GM19099 (cell line): Measurements from ENCODE around the gene COL8A2.
A peak's percentile ranks its signal among the peaks of the same experiment; 100 is the strongest.

Experiments
- POLR2A ChIP-seq: IDR thresholded peaks from 3 replicates; pipeline ENCODE4 v1.6.1; 2011; ENCODE audit warnings: low read depth; ENCODE audit not compliant: insufficient read length; ENCODE audit errors: extremely low read depth

COL8A2 gene

DNA sequence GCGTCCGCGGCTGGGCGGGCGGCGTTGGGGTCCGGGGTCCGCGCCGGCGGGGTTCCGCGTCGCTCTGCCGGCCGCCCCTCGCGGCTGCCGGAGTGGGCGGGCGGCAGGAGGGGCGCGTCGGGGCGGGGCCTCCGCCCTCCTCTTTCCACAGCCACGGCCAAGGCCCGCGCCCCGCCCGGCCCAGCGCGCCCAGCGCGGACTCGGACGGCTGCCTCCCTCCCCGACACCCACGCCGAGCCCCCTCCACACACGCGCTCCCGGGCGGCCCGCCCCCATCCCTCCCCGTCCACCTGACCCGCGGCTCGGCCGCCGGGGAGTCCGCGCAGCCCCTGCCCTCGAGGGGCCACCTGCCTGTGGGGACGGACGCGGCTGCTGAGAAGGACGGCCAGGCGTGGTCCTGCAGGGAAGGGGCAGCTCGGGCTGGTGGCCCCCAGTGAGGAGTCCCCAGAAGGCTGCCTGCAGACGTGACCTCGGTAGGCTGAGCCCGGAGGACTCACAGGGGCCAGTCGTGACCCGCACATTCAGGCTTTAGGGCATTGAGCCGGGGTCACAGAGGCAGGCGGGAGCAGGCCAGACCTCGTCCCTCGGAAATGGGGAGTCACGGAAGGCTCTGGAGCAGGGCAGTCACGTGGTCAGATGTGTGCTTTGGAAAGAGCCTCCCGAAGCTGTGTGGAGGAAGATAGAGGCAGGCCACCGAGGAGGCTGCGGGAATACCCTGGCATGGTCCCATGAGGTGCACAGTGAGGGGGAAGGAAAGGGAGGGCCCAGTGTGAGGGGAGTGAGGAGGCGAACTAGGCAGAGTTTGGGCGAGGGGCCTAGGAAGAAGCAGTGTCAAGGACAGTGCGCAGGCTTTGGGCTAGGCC lies at the start of gene COL8A2:
Gene COL8A2 (minus strand): TSS at position 94 of the 863 bp plus-strand sequence. CDS start 24,980 bp downstream, outside the sequence.
- no peak for TF ChIP-seq POLR2A

- TF ChIP-seq POLR2A: no peak
Measured at GRCh38 chr1:36174713-36175112, 49.7 kb upstream of the COL8A2 start.

- TF ChIP-seq POLR2A: no peak
Measured at GRCh38 chr1:36172983-36173382, 48.0 kb upstream of the COL8A2 start.

DNA sequence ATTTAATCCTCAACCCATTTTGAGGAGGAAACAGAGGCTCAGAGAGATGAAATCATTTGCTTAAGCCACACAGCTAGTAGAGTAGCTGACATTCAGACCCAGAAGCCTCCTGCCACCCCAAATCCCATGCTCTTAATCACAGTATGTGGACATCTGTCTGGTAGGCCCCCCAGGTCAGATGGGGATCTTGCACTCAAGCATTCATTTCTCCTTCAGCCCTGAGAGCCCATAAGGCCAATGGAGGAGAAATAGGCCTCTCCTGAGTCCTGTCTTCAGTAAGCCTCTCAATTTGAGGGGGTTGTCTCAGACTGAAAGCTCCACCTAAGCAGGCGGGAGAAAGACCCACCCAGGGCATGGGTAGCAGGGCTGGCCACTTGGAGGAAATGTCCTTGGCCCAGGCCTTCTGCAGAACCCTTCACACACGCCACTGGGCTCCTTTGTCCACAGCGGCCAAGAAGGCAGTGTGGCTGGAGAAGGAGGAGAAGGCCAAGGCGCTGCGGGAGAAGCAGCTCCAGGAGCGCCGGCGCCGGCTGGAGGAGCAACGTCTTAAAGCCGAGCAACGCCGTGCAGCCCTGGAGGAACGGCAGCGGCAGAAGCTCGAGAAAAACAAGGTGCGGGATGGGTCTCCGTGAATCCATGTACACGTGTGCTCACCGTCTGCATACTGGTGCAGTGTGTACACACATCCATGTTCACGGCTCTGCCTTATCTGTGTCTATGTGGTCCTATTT lies 47.2 kb upstream of the COL8A2 start:
- TF ChIP-seq POLR2A: no peak

DNA sequence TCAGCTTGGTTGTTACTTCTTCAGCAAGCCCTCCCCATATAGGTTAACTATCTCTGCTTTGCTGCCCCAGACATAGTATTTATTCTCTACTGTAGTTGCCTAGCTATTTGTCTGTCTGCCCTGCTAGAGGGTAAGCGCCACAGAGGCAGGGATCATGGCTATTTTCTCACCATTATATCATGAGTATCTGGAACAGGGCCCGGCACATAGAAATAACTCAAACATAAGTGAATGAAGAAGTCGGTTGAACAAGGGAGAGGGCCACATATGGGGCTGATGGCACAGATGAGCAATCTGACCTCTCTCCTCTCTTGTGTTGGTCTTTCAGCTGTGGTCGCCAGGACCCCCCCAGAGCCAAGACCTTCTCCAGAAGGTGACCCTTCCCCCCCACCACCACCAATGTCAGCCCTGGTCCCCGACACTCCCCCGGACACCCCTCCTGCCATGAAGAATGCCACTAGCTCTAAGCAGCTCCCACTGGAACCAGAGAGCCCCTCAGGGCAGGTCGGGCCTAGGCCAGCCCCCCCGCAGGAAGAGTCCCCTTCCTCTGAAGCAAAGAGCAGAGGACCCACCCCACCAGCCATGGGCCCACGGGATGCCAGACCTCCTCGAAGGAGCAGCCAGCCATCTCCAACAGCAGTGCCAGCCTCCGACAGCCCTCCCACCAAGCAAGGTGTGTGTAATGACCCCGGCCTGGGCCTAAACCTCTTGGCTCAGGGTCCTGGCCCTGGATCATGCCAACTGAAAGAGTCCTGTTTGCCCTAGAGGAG lies 45.8 kb upstream of the COL8A2 start:
- no peak for TF ChIP-seq POLR2A

DNA sequence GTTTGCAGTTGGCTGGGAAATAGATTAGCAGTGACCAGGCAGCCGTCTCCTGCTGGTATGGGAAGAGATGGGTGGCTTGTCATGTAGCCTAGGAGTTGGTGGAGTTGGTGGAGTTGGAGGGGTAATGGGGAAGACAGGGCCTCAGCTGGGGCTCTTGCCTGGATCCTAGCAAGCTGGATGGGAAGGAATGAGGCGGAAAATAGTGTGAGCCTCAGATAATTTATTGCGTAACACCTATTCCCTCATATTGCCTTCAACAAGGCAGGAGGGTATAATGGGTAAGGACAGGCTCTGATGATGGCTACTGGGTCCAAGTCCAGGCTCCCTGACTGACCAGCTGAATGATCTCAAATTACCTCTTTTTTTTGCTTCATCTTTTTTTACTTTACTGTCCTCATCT lies 43.5 kb upstream of the COL8A2 start:
- no peak for TF ChIP-seq POLR2A

GRCh38 chr1:36166938-36167905 lies 42.2 kb upstream of the COL8A2 start:
- TF ChIP-seq POLR2A: no peak

DNA sequence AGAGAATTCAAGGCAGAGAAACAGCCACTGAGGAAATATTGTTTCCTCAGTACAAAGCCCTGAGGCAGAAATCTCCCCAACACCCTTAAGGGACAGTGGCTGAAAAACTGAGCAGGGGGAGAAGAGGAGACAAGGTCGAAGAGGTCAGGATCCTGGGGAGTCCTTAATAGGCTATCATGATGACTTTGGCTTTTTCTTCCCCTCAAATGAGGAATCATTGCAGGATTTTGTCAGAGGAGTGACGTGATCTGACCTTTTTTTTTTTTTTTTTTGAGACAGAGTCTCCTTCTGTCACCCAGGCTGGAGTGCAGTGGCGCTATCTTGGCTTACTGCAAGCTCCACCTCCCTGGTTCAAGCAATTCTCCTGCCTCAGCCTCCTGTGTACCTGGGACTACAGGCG lies 41.1 kb upstream of the COL8A2 start:
- no peak for TF ChIP-seq POLR2A

GRCh38 chr1:36165145-36165544 lies 40.1 kb upstream of the COL8A2 start:
- no peak for TF ChIP-seq POLR2A

DNA sequence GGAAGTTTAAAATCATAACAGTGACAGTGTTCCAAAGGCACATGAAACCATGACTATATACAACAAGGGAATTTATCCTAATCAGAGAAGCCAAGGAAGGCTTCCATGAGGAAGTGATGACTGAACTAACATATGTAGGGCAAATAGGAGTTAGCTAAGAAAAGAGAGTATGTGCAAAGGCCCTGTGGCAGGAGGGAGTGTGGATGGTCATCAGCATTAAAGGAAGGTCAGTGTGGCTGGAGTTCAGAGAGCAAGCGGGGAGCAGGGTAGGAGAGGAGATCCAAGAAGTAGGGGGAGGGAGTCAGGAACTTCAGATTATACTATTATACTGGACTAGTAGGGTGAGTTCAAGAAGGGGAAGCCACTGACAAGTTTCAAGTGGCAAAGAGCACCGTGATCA lies 39.3 kb upstream of the COL8A2 start:
- TF ChIP-seq POLR2A: no peak

DNA sequence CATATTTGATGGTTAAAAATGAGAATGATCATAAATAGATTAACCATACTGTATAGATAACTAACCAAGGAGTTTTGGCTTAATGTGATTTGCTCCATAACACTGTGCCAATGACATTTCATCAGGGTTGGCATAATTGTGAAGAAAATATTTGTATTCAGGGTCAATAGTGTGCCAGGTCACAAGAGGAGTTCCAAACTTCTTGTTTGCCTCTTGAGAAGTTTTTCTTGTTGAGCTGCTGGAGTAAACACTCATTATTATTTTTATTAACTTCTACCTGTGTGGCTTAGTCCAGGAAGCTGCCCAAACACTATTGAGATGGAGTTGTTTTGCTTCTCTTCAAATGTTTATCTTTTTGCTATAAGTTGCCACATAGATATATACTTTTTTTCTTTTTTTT lies 38.4 kb upstream of the COL8A2 start:
- no peak for TF ChIP-seq POLR2A

GRCh38 chr1:36162680-36163239 lies 37.7 kb upstream of the COL8A2 start:
- TF ChIP-seq POLR2A: no peak

DNA sequence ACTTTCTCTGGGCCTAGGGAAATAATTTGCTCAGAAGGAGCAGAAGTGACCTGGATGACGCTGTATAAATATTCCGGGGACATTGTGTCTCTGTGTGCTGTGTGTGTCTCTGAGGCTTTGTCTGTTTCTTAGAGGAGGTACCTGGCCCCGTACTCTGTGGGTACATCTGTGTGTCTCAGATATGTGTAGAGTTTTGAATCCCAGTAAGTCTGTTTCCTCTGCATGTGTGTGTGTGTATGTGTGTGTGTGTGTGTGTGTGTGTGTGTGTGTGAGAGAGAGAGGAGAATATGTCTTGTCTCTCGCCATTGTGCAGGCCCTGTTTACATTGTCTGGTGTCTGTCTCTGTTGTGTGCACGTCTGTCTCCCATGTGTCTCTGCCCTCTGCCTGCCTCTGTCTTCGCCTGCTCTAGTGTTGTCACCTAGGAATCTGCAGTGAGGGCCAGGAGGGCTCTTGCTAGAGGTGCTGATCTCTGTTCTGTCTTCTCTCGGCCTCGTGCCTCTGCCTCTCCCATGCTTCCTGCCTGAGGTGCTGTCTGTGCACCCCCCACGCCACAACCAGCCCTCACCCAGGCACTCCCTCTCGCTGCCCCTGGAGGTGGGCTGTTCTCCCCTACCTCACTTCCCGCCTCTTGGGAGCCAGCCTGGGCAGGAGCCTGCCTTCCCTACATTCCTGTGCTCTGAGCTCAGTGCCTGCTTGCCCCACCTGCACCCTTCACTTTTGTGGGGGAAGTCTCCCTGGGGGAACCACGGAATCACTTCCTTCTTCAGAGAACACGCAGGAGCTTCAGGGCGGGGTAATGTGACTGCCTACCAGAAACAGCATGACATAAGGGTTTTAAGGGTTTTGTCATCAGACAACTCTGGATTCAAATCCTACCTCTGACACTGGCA lies 36.9 kb upstream of the COL8A2 start:
- TF ChIP-seq POLR2A: peak; percentile 52

DNA sequence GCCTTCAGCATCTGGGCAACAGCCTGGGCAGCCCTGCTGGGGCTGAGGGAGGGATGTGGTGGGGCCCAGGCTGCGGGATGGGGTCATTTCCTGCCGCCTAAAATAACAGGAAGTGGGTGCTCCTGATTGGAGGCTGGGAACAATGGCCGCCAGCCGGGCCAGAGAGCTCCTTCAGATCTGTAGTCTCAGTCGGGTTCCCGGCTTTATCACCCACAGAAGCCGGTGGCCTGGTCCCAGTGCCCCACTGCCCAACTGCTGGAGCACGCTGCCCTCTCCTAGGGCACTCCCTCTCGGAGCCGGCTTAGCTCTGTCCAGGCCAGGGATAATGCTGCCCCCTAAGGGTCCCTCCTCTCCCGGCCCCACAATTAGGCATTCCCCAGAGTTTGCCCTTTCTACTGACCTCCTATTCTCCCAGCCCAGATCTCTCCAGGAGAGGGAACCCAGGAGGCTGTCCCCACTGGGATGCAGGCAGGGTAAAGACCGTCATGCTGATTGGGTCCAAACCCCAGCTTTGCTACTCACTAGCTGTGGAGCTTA lies 36.0 kb upstream of the COL8A2 start:
- TF ChIP-seq POLR2A: peak; percentile 77
